ENCODE data around the gene CASQ1. TPM values are rescaled to one million over a fixed set of nuclear protein-coding genes. Genes with fewer than 3 reads are reported as not detected.
A peak's percentile ranks its signal among the peaks of the same experiment; 100 is the strongest.

Gene CASQ1
- total RNA-seq, 2 experiments from 2014 or later: not detected

- ATAC-seq (no peak), DNase-seq (no peak)
- Mint-ChIP-seq H3K36me3 (ENCODE audit: low read depth) (no peaks in the 10 kb centered on the region), H3K4me1 (no peaks in the 10 kb centered on the region), H3K27me3 (peaks cover 4% of the 10 kb centered on the region), H3K27ac (no peak overlapping the region), H3K4me3 (no peak overlapping the region), H3K9me3 (ENCODE audit: low read depth) (no peaks in the 10 kb centered on the region)
- intact Hi-C loops (cut with DNase I, micrococcal nuclease): no loop called here
- ChIA-PET POLR2A (no interaction called here), CTCF (interaction anchor here (1.0 to 1.3 kb wide), 2 partner anchors 9 to 45 kb away, joined by 3 read pairs; no protein-coding TSS in a partner anchor)
Measured at GRCh38 chr1:160158031-160158430, 32.3 kb upstream of the CASQ1 start.

GRCh38 chr1:160158534-160158933 is 31.8 kb upstream of the CASQ1 start:
- ChIA-PET CTCF (interaction anchor here (1.0 to 1.3 kb wide), 3 partner anchors 9 to 133 kb away, joined by 3 to 4 read pairs (median 3); no protein-coding TSS in a partner anchor), POLR2A (no interaction called here)
- Mint-ChIP-seq H3K4me1 (no peaks in the 10 kb centered on the region), H3K27me3 (peaks cover 4% of the 10 kb centered on the region), H3K4me3 (no peak overlapping the region), H3K36me3 (ENCODE audit: low read depth) (no peaks in the 10 kb centered on the region), H3K9me3 (ENCODE audit: low read depth) (no peaks in the 10 kb centered on the region), H3K27ac (no peak overlapping the region)
- intact Hi-C loops (cut with DNase I, micrococcal nuclease): no loop called here
- ATAC-seq: no peak
- no peak for DNase-seq

- CTCF ChIA-PET: interaction anchor here (0.8 to 1.1 kb wide), 3 partner anchors 22 to 216 kb away, joined by 3 to 4 read pairs (median 3); no protein-coding TSS in a partner anchor
- no peaks in the 10 kb centered on the region for H3K9me3 Mint-ChIP-seq (ENCODE audit: low read depth)
- no peaks in the 10 kb centered on the region for H3K36me3 Mint-ChIP-seq (ENCODE audit: low read depth)
- no peak overlapping the region for H3K27ac Mint-ChIP-seq
- POLR2A ChIA-PET: no interaction called here
- H3K4me1 Mint-ChIP-seq: no peaks in the 10 kb centered on the region
- H3K27me3 Mint-ChIP-seq: peaks cover 4% of the 10 kb centered on the region
- no peak for ATAC-seq
- H3K4me3 Mint-ChIP-seq: no peak overlapping the region
- no peak for DNase-seq
- intact Hi-C loops (cut with DNase I, micrococcal nuclease): no loop called here
Measured at GRCh38 chr1:160159846-160160245, 30.5 kb upstream of the CASQ1 start.

GRCh38 chr1:160161965-160162705 is 28.2 kb upstream of the CASQ1 start:
- CTCF ChIA-PET: interaction anchor here (0.6 to 1.0 kb wide), 4 partner anchors 26 to 207 kb away, joined by 3 to 5 read pairs (median 4); no protein-coding TSS in a partner anchor
- POLR2A ChIA-PET: no interaction called here
- peak; percentile 26 for ATAC-seq
- Mint-ChIP-seq H3K4me1 (peaks cover 5% of the 10 kb centered on the region), H3K36me3 (ENCODE audit: low read depth) (no peaks in the 10 kb centered on the region), H3K9me3 (ENCODE audit: low read depth) (no peaks in the 10 kb centered on the region), H3K27ac (no peak overlapping the region), H3K27me3 (peaks cover 6% of the 10 kb centered on the region), H3K4me3 (no peak overlapping the region)
- peak; percentile 9 for DNase-seq
- intact Hi-C loops (cut with DNase I, micrococcal nuclease): no loop called here

- no peak overlapping the region for H3K4me3 Mint-ChIP-seq
- H3K36me3 Mint-ChIP-seq (ENCODE audit: low read depth): no peaks in the 10 kb centered on the region
- CTCF ChIA-PET: interaction anchor here (0.6 to 1.0 kb wide), 3 partner anchors 41 to 206 kb away, joined by 3 to 5 read pairs (median 5); no protein-coding TSS in a partner anchor
- H3K9me3 Mint-ChIP-seq (ENCODE audit: low read depth): no peaks in the 10 kb centered on the region
- DNase-seq (no peak), ATAC-seq (no peak)
- POLR2A ChIA-PET: no interaction called here
- peaks cover 7% of the 10 kb centered on the region for H3K27me3 Mint-ChIP-seq
- intact Hi-C loops (cut with DNase I, micrococcal nuclease): no loop called here
- H3K27ac Mint-ChIP-seq: no peak overlapping the region
- H3K4me1 Mint-ChIP-seq: peaks cover 11% of the 10 kb centered on the region
Measured at GRCh38 chr1:160162931-160163330, 27.4 kb upstream of the CASQ1 start.

GRCh38 chr1:160163615-160164014 is 26.8 kb upstream of the CASQ1 start:
- no peak for DNase-seq
- CTCF ChIA-PET: interaction anchor here (0.6 kb wide), 1 partner anchor 159 kb away, joined by 3 read pairs; no protein-coding TSS in a partner anchor

GRCh38 chr1:160164121-160164520 is 26.3 kb upstream of the CASQ1 start:
- H3K4me1 Mint-ChIP-seq: peaks cover 14% of the 10 kb centered on the region
- DNase-seq (no peak), ATAC-seq (no peak)
- H3K27me3 Mint-ChIP-seq: peaks cover 8% of the 10 kb centered on the region
- H3K27ac Mint-ChIP-seq: no peak overlapping the region
- no peaks in the 10 kb centered on the region for H3K9me3 Mint-ChIP-seq (ENCODE audit: low read depth)
- intact Hi-C loops (cut with DNase I, micrococcal nuclease): no loop called here
- ChIA-PET POLR2A (no interaction called here), CTCF (interaction anchor here (0.6 to 1.4 kb wide), 4 partner anchors 13 to 61 kb away, joined by 3 to 5 read pairs (median 3); no protein-coding TSS in a partner anchor)
- H3K4me3 Mint-ChIP-seq: no peak overlapping the region
- H3K36me3 Mint-ChIP-seq (ENCODE audit: low read depth): no peaks in the 10 kb centered on the region

More at GRCh38 chr1:160163615-160164014, 26.8 kb upstream of the CASQ1 start:
- intact Hi-C loops (cut with DNase I, micrococcal nuclease): no loop called here
- Mint-ChIP-seq H3K27me3 (peaks cover 8% of the 10 kb centered on the region), H3K27ac (no peak overlapping the region), H3K4me3 (no peak overlapping the region), H3K4me1 (peaks cover 13% of the 10 kb centered on the region), H3K9me3 (ENCODE audit: low read depth) (no peaks in the 10 kb centered on the region), H3K36me3 (ENCODE audit: low read depth) (no peaks in the 10 kb centered on the region)
- POLR2A ChIA-PET: no interaction called here
- no peak for ATAC-seq

GRCh38 chr1:160166166-160166868 is 24.1 kb upstream of the CASQ1 start:
- Mint-ChIP-seq H3K36me3 (ENCODE audit: low read depth) (no peaks in the 10 kb centered on the region), H3K9me3 (ENCODE audit: low read depth) (no peaks in the 10 kb centered on the region), H3K4me3 (no peak overlapping the region), H3K27ac (no peak overlapping the region), H3K4me1 (peaks cover 23% of the 10 kb centered on the region), H3K27me3 (peaks cover 8% of the 10 kb centered on the region)
- ChIA-PET POLR2A (no interaction called here), CTCF (interaction anchor here (1.0 to 1.2 kb wide), 2 partner anchors 9 to 126 kb away, joined by 3 to 5 read pairs; no protein-coding TSS in a partner anchor)
- ATAC-seq (no peak), DNase-seq (peak; percentile 8)
- intact Hi-C loops (cut with DNase I, micrococcal nuclease): no loop called here

- Mint-ChIP-seq H3K27me3 (peaks cover 8% of the 10 kb centered on the region), H3K27ac (no peak overlapping the region), H3K4me1 (peaks cover 23% of the 10 kb centered on the region), H3K4me3 (no peak overlapping the region), H3K36me3 (ENCODE audit: low read depth) (no peaks in the 10 kb centered on the region), H3K9me3 (ENCODE audit: low read depth) (no peaks in the 10 kb centered on the region)
- ChIA-PET CTCF (interaction anchor here (1.0 to 1.3 kb wide), 2 partner anchors 85 to 125 kb away, joined by 3 to 5 read pairs; no protein-coding TSS in a partner anchor), POLR2A (interaction anchor here (1.2 kb wide), 1 partner anchor 76 kb away, joined by 3 read pairs; no protein-coding TSS in a partner anchor)
- ATAC-seq (no peak), DNase-seq (no peak)
- intact Hi-C loops (cut with DNase I, micrococcal nuclease): no loop called here
Measured at GRCh38 chr1:160167056-160167455, 23.3 kb upstream of the CASQ1 start.

- POLR2A ChIA-PET: interaction anchor here (1.2 kb wide), 1 partner anchor 75 kb away, joined by 3 read pairs; no protein-coding TSS in a partner anchor
- peaks cover 8% of the 10 kb centered on the region for H3K27me3 Mint-ChIP-seq
- H3K36me3 Mint-ChIP-seq (ENCODE audit: low read depth): no peaks in the 10 kb centered on the region
- no peaks in the 10 kb centered on the region for H3K9me3 Mint-ChIP-seq (ENCODE audit: low read depth)
- H3K4me3 Mint-ChIP-seq: no peak overlapping the region
- CTCF ChIA-PET: interaction anchor here (0.6 to 1.3 kb wide), 3 partner anchors 58 to 1124 kb away, joined by 3 to 4 read pairs (median 3); no protein-coding TSS in a partner anchor
- intact Hi-C loops (cut with DNase I, micrococcal nuclease): no loop called here
- H3K27ac Mint-ChIP-seq: no peak overlapping the region
- H3K4me1 Mint-ChIP-seq: peaks cover 23% of the 10 kb centered on the region
- DNase-seq (peak; percentile 49), ATAC-seq (peak; percentile 91)
Measured at GRCh38 chr1:160167580-160167979, 22.8 kb upstream of the CASQ1 start.

- H3K27ac Mint-ChIP-seq: no peak overlapping the region
- ATAC-seq (no peak), DNase-seq (no peak)
- H3K9me3 Mint-ChIP-seq (ENCODE audit: low read depth): no peaks in the 10 kb centered on the region
- ChIA-PET POLR2A (interaction anchor here (1.2 kb wide), 1 partner anchor 75 kb away, joined by 3 read pairs; no protein-coding TSS in a partner anchor), CTCF (interaction anchor here (0.6 to 1.5 kb wide), 4 partner anchors 58 to 1123 kb away, joined by 3 to 6 read pairs (median 4); no protein-coding TSS in a partner anchor)
- no peaks in the 10 kb centered on the region for H3K36me3 Mint-ChIP-seq (ENCODE audit: low read depth)
- intact Hi-C loops (cut with DNase I, micrococcal nuclease): loop anchor here in 1 of 2 experiments (2.0 kb wide), 1 partner anchor 65 kb away; no protein-coding TSS in a partner anchor
- peaks cover 8% of the 10 kb centered on the region for H3K27me3 Mint-ChIP-seq
- H3K4me3 Mint-ChIP-seq: no peak overlapping the region
- peaks cover 23% of the 10 kb centered on the region for H3K4me1 Mint-ChIP-seq
Measured at GRCh38 chr1:160168016-160168415, 22.4 kb upstream of the CASQ1 start.
